ENCODE measurements around the gene MED27. TPM values are rescaled to one million over a fixed set of nuclear protein-coding genes. Genes with fewer than 3 reads are reported as not detected.
A peak's percentile ranks its signal among the peaks of the same experiment; 100 is the strongest.

The MED27 gene
- total and polyA plus RNA-seq, 5 experiments from 2014 or later = 14.3 to 43.4 (median 36.3) TPM

DNA sequence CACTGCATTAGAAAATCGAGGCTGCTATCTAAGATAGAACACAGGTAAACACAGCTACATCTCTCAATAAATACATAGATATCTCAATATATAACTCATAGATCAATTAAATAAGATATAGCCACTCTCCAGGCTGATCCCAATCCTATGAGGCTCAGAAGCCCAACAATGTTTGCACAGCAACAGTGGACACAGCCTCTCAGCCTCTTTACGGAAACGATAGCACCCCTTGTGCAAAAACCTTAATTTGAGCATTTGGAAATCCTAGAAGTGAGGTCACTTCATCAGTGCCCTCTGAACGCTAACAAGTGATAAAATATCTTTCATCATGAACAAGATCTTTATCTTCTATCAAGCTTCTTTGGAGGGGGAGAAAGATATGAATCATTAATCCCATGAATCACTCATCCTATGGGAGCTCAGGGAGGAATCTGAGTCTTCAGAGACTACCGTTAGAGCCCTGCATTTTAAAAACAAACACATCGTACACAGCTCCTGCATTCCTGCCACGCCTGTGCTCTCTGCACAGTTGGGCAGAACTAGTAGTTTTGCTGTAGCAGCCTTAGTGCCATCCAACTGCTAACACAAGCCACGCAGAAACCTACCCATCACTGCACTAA, 71.4 kb downstream of the MED27 start:
- no peak overlapping the region for H3K27ac Mint-ChIP-seq

DNA sequence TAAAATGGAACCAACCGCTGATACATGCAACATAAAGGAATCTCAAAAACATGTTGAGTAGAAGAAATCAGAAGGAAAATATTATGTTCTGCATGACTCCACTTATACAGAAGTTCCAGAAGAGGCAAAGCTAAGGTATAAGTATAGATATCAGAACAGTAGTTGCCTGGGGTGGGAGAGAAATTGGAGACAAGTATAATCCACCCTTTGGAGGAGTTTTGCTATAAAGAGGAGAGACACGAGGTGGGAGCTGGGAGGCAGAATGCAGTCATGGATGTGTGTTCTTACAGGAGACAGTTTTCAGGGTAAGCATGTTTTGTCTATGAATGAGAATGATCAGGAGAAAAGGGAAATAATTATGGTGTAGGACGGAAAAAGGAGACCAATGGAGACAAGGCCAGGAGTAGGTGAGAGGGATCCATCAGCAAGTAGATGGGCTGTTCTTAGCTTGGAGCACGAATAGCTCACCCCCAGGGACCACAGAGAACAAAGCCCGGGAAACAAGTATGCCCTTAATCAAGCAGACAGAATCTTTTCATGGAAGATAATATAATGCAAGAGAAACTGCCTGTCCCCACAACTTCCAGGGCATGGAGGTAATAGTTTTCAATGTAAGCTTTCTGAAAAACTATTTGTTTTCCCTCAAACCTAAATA, 72.2 kb downstream of the MED27 start:
- no peak for DNase-seq
- H3K27me3 Mint-ChIP-seq = no peaks in the 10 kb centered on the region

More for the DNA sequence above, 71.4 kb downstream of the MED27 start:
- H3K4me1 Mint-ChIP-seq = peaks cover 18 to 50% (median 26%) of the 10 kb centered on the region in 4 donors
- H3K4me3 Mint-ChIP-seq = no peak overlapping the region
- POLR2A ChIA-PET = no interaction called here
- H3K36me3 Mint-ChIP-seq = peaks cover 10 to 51% (median 20%) of the 10 kb centered on the region in 3 donors
- DNase-seq = no peak
- no peak for ATAC-seq
- no peaks in the 10 kb centered on the region for H3K9me3 Mint-ChIP-seq
- H3K27me3 Mint-ChIP-seq = no peaks in the 10 kb centered on the region

DNA sequence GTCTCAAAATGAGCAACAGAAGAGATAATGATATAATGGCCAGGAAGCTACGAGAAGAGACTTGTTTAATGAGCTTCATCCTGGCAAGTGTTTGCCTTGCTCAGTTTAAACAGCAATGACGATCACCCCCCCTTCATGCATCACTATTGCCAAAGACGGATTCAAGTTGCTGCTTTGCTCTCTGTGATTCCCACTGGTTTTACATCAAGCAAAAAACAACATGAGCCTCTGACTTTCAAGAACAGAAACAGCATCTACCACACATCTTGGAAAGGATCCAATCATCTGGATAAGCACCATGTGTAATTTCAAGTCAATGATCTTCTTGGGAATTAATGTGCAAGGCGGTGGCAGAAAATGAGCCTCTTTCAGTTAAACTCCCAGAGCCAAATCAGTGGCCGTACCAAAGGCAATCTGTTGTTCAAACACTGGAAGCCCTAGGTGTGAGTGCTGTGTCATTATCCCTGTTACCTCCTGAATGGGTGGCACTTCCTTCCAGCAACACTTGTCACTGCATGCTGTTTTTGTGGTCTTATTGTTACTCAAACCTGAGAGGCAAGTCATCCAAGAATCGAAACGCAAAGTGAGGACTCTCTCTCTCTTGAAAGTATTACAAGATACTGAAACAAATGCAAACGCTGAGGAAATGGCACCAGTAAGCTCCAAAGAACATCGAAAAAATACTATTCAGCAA, 72.8 kb downstream of the MED27 start:
- peaks cover 15 to 52% (median 27%) of the 10 kb centered on the region in 4 donors for H3K4me1 Mint-ChIP-seq
- no peak overlapping the region for H3K27ac Mint-ChIP-seq

More for the DNA sequence above, 72.2 kb downstream of the MED27 start:
- H3K4me1 Mint-ChIP-seq = peaks cover 15 to 52% (median 27%) of the 10 kb centered on the region in 4 donors
- H3K4me3 Mint-ChIP-seq = no peak overlapping the region
- H3K9me3 Mint-ChIP-seq = no peaks in the 10 kb centered on the region
- no peak for ATAC-seq
- H3K36me3 Mint-ChIP-seq = peaks cover 2 to 43% (median 12%) of the 10 kb centered on the region in 3 donors
- no peak overlapping the region for H3K27ac Mint-ChIP-seq
- POLR2A ChIA-PET = no interaction called here

DNA sequence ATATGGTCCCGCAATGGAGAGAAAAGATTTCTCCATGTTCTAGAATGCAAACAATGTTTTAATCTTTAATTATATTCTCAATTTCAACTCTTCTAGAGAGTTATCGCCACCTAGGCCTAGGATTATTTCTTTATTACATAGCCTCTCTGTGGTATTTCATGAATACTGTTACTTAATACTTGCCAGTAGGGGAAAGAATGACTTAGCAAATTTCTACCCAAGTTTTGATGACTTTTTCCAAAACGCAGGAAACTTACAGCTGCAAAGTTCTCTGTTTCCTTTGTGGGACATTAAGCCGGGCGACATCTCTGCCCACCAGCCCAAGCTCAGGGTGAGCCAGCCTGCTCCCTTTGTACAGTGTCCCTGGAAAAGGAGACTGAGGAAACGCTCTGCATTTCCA, 73.8 kb downstream of the MED27 start:
- Mint-ChIP-seq H3K4me3 (no peak overlapping the region), H3K27me3 (no peaks in the 10 kb centered on the region), H3K36me3 (peaks cover 0 to 41% (median 12%) of the 10 kb centered on the region in 3 donors), H3K4me1 (peaks cover 15 to 52% (median 30%) of the 10 kb centered on the region in 4 donors), H3K27ac (no peak overlapping the region), H3K9me3 (no peaks in the 10 kb centered on the region)
- DNase-seq = no peak
- POLR2A ChIA-PET = no interaction called here
- no peak for ATAC-seq

More for the DNA sequence above, 72.8 kb downstream of the MED27 start:
- no peaks in the 10 kb centered on the region for H3K9me3 Mint-ChIP-seq
- no peak for ATAC-seq
- H3K4me3 Mint-ChIP-seq = no peak overlapping the region
- DNase-seq = no peak
- H3K36me3 Mint-ChIP-seq = peaks cover 0 to 39% (median 11%) of the 10 kb centered on the region in 3 donors
- POLR2A ChIA-PET = no interaction called here
- no peaks in the 10 kb centered on the region for H3K27me3 Mint-ChIP-seq

DNA sequence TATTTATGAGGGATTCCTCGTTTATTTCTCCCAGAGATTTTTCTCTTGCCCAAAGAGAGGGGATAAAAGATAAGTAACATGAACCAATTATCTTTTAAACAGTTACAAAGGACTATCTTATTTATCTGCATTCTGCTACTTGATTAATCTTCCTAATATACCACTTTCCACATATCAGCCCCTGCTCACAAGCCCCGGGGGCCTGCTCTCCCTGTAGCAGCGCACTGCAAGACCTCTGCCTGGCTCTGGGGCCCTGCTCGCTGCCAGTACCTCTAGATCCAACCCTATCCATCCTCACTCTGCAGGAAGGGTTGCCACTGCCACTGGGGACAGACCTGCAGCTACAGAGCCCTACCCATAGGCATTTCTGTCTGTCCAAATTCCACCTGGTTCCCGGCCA, 75.3 kb downstream of the MED27 start:
- POLR2A ChIA-PET = no interaction called here
- peaks cover 0 to 34% (median 10%) of the 10 kb centered on the region in 3 donors for H3K36me3 Mint-ChIP-seq
- H3K27ac Mint-ChIP-seq = peak overlapping the region in 3 of 10 donors; percentile 13 to 73 (median 50)
- H3K9me3 Mint-ChIP-seq = no peaks in the 10 kb centered on the region
- ATAC-seq (no peak), DNase-seq (no peak)
- peaks cover 17 to 52% (median 39%) of the 10 kb centered on the region in 4 donors for H3K4me1 Mint-ChIP-seq
- H3K4me3 Mint-ChIP-seq = no peak overlapping the region
- H3K27me3 Mint-ChIP-seq = no peaks in the 10 kb centered on the region

DNA sequence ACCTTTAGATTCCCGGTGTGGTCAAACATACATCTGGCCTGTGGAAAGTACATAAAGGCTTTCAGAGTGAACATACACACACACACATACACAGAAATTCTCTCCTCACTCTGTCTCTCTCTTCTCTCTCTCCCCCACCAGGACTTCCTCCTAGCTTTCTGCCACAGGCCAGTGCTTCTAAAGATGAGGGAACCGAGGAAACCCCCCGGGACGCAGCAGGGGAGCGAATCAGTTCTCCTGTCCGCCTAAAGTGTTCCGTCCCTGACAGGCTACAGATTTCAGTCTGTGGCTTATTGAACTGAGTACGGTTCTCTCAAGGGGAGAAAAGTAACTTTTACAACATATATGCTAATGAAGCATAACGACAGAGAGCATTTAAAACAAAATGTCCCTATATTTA, 75.8 kb downstream of the MED27 start:
- POLR2A ChIA-PET = no interaction called here
- no peaks in the 10 kb centered on the region for H3K27me3 Mint-ChIP-seq
- no peak overlapping the region for H3K4me3 Mint-ChIP-seq
- no peak for DNase-seq
- H3K36me3 Mint-ChIP-seq = peaks cover 0 to 30% (median 10%) of the 10 kb centered on the region in 3 donors
- peak overlapping the region in 2 of 10 donors; percentile 36 to 73 for H3K27ac Mint-ChIP-seq
- no peak for ATAC-seq
- peaks cover 17 to 50% (median 40%) of the 10 kb centered on the region in 4 donors for H3K4me1 Mint-ChIP-seq
- H3K9me3 Mint-ChIP-seq = no peaks in the 10 kb centered on the region

DNA sequence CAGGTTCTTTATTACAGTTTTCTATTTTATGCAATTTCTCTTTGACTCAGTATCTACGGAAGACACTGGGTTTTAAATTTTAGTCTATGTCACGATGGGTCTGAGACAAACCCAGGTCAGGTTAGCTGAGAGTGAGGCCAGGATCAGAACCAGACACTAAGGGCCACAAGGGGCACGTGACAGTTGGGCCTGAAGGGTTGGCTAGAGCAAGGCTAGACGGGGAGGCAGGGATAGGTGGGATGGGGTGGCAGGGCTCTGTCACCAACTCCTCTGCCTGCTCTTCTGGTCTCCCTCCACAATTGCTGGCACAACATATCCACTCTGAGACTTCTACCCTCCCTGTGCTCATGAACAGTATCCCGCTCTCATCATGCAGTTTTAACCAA, 76.4 kb downstream of the MED27 start:
- Mint-ChIP-seq H3K4me1 (peaks cover 17 to 44% (median 37%) of the 10 kb centered on the region in 4 donors), H3K36me3 (peaks cover 0 to 29% (median 10%) of the 10 kb centered on the region in 3 donors), H3K27ac (peak overlapping the region in 1 of 10 donors; percentile 73), H3K4me3 (no peak overlapping the region), H3K9me3 (no peaks in the 10 kb centered on the region), H3K27me3 (no peaks in the 10 kb centered on the region)
- ATAC-seq (no peak), DNase-seq (no peak)
- POLR2A ChIA-PET = no interaction called here

DNA sequence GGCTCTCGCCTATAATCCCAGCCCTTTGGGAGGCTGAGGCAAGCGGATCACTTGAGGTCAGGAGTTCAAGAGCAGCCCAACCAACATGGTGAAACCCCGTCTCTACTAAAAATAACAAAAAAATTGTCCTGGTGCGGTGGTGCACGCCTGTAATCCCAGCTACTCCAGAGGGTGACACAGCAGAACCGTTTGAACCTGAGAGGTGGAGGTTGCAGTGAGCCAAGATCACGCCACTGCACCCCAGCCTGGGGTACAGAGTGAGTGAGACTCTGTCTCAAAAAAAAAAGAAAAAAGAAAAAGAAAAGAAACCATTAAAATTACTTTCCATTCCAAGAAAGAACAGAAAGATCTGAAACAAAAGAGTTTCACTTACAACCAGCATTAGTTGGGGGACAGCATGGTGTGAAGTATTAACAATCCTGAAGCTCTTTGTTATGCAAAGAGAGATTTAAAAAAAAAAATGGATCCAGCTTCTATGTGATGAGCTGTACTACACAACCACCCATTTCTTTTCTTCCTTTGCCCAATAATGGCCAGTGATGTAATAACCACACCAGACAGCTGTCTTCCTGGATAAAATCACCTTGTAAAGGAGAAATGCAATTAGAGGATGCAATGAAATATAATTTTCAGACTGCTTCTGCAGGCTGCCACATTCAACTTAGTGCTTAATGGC, 76.9 kb downstream of the MED27 start:
- ATAC-seq (no peak), DNase-seq (no peak)
- POLR2A ChIA-PET = no interaction called here

DNA sequence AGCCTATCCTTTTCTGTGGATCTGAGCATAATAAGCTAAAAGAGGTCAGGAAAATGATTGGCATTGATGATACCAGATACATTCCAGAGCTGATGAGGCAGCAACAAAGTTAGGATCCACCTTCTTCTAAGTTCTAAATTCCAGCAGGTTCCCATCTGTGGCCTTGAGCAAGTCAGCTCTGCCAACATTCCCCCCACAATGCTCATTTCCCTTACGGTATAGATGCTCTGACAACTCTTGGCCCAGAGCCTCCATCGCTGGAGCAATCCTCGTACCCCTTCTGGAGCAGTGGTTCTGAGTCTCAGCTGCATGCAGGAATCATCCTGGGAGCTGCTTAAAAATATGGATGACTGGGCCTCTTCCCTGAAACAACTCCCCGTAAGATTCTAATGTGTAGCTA, 78.1 kb downstream of the MED27 start:
- Mint-ChIP-seq H3K27me3 (no peaks in the 10 kb centered on the region), H3K4me3 (no peak overlapping the region)

More for the DNA sequence above, 76.9 kb downstream of the MED27 start:
- H3K4me1 Mint-ChIP-seq = peaks cover 19 to 45% (median 37%) of the 10 kb centered on the region in 4 donors
- H3K4me3 Mint-ChIP-seq = no peak overlapping the region
- H3K27ac Mint-ChIP-seq = peak overlapping the region in 1 of 10 donors; percentile 15
- H3K9me3 Mint-ChIP-seq = no peaks in the 10 kb centered on the region
- H3K27me3 Mint-ChIP-seq = no peaks in the 10 kb centered on the region
- H3K36me3 Mint-ChIP-seq = peaks cover 0 to 29% (median 10%) of the 10 kb centered on the region in 3 donors

DNA sequence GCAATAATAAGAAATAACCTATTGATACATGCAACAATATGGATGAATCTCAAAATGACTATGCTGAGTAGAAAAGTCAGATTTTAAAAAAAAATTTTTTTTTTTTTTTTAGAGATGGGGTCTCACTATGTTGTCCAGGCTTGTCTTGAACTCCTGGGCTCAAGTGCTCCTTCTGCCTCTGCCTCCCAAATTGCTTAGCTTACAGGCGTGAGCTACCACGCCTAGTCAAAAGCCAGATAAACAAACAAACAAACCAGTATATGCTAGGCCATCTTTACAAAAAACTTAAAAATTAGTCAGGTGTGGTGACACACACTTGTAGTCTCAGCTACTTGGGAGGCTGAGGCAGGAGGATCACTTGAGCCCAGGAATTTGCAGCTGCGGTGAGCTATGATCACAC, 79.0 kb downstream of the MED27 start:
- POLR2A ChIA-PET = no interaction called here
- H3K4me3 Mint-ChIP-seq = no peak overlapping the region
- ATAC-seq = no peak

More for the DNA sequence above, 78.1 kb downstream of the MED27 start:
- H3K27ac Mint-ChIP-seq = no peak overlapping the region
- H3K9me3 Mint-ChIP-seq = no peaks in the 10 kb centered on the region
- H3K4me1 Mint-ChIP-seq = peaks cover 16 to 37% (median 28%) of the 10 kb centered on the region in 4 donors
- peaks cover 0 to 25% (median 11%) of the 10 kb centered on the region in 3 donors for H3K36me3 Mint-ChIP-seq
- POLR2A ChIA-PET = interaction anchor here (0.5 kb wide), 1 partner anchor 15 kb away, joined by 8 read pairs; no protein-coding TSS in a partner anchor
- no peak for DNase-seq
- ATAC-seq = no peak

DNA sequence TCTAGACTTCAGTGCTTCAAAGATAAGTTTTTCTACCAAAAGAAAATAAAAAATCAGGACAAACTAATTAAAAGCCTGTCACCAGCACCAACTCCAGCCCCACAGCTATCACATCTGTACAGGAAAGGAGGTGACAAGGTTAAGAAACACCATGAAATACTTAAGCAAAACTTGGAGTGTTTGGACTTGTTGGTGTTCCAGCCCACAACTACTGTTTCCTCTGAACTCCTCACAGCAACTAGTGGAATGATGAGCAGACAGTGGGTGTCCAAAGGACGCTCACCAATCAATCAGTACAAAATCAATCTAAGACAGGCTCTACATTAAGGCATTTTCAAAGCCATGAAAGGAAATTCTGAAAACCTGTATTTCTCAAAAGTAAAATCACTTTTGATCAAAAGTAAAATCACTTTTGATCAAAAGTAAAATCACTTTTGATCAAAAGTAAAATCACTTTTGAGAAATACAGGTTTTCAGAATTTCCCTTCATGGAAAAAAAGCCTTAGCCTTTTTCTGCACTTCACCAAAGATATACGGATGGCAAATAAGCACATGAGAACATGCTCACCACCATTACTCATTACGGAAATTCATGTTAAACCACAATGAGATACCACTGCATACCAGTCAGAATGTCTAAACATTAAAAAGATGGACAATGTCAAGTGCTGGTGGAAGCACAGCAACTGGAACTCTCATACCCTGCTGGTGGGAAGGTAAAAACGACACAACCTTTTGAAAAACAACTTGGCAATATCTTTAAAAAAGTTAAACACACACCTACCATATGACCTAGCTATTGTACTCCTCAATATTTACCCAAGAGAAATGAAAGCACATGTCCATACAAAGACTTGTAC, 79.7 kb downstream of the MED27 start:
- Mint-ChIP-seq H3K4me1 (peaks cover 12 to 31% (median 26%) of the 10 kb centered on the region in 4 donors), H3K4me3 (no peak overlapping the region), H3K9me3 (no peaks in the 10 kb centered on the region), H3K27ac (no peak overlapping the region), H3K27me3 (no peaks in the 10 kb centered on the region), H3K36me3 (peaks cover 0 to 33% (median 14%) of the 10 kb centered on the region in 3 donors)
- DNase-seq = no peak
- POLR2A ChIA-PET = no interaction called here
- no peak for ATAC-seq

More for the DNA sequence above, 79.0 kb downstream of the MED27 start:
- H3K9me3 Mint-ChIP-seq = no peaks in the 10 kb centered on the region
- H3K4me1 Mint-ChIP-seq = peaks cover 12 to 31% (median 26%) of the 10 kb centered on the region in 4 donors
- no peak for DNase-seq
- no peak overlapping the region for H3K27ac Mint-ChIP-seq
- peaks cover 0 to 34% (median 14%) of the 10 kb centered on the region in 3 donors for H3K36me3 Mint-ChIP-seq
- no peaks in the 10 kb centered on the region for H3K27me3 Mint-ChIP-seq

DNA sequence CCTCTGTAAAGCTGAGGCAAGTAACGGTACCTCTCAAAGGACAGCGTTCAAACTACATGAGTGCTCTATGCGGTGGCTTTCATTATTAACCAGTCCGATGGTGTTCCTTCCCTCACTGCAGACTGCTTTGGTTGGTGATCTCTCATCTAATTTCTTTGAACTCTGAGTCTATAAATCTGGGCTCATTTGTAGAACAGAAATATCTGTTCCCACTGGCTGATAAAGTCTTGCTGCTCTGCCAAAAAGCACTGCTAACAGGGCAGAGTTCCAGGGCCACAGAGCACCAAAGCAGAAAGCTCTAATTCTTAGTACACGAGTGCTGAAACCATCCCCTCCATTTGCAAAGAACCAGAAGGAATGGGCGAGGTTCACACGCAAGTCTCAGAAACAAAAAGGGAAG, 81.9 kb downstream of the MED27 start:
- no peaks in the 10 kb centered on the region for H3K9me3 Mint-ChIP-seq
- no peaks in the 10 kb centered on the region for H3K27me3 Mint-ChIP-seq
- peaks cover 0 to 28% (median 18%) of the 10 kb centered on the region in 3 donors for H3K36me3 Mint-ChIP-seq
- H3K27ac Mint-ChIP-seq = no peak overlapping the region
- peaks cover 5 to 16% (median 10%) of the 10 kb centered on the region in 4 donors for H3K4me1 Mint-ChIP-seq
- no peak for ATAC-seq
- POLR2A ChIA-PET = no interaction called here
- no peak overlapping the region for H3K4me3 Mint-ChIP-seq
- no peak for DNase-seq

All from naive thymus-derived CD8-positive, alpha-beta T cell (primary cell).